Measurements from ENCODE around the gene IFT88. TPM values are rescaled to one million over a fixed set of nuclear protein-coding genes. Genes with fewer than 3 reads are reported as not detected.

The IFT88 gene
- total and polyA plus RNA-seq, 2 donors: 12.6 to 18.2 TPM

DNA sequence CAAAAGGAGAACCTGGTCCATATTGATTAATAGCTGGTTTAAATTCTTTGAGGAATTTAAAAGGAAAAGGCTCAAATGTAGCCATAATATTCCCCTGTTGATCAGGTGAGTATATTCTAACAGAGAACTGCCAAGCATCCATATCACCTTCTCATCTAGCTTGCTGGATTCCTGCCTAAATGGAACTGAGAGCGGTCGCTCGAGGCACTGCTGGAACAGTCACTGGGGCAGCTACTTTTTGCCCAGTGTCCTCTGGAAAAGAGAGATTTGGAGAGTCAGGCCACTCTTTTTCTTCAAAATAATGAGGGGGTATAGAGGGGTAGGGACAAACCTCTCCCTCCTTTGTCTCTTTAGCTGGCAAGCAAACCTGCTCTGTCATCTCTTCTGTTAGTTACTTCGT lies 117.1 kb downstream of the IFT88 start:
- Histone ChIP-seq H3K9me3 (ENCODE audit: control insufficient read depth in 2 of 2, insufficient read depth in 1 of 2, low read length in 1 of 2) (no peaks in the 10 kb centered on the region), H3K4me1 (ENCODE audit: control insufficient read depth in 2 of 2, insufficient read depth in 2 of 2, low read length in 2 of 2) (no peaks in the 10 kb centered on the region), H3K4me3 (ENCODE audit: low read length in 2 of 2) (no peak overlapping the region), H3K27ac (ENCODE audit: low read depth in 1 of 2, low read length in 1 of 2) (no peak overlapping the region), H3K36me3 (ENCODE audit: control insufficient read depth in 2 of 2, insufficient read depth in 2 of 2, low read length in 1 of 2) (no peaks in the 10 kb centered on the region), H3K27me3 (ENCODE audit: control insufficient read depth in 2 of 2, insufficient read depth in 1 of 2, low read length in 1 of 2) (no peaks in the 10 kb centered on the region)
- WGBS: 95% methylated on average over 4 of the region's 4 CpGs
- no peak for DNase-seq (ENCODE audit: low read depth in 6 of 9, low spot score in 9 of 9)

DNA sequence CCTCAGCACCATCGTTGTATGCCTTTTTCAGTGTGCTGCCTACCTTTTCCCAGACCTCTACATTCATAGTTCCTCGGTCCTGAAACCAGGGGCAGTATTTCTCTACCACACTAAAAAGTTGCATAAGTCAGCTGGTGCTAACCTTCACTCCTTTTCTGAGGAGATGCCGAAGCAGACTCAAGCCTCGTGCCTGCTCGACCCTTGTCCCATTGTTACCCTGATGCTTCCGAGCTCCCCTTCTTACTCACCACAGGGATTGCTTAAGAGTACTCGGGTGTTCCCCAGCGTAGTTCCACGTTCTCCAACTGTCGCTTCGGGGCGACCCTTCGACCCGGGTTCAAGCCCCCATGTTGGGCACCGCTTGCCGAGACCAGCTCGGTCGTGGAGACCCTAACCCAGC lies 117.6 kb downstream of the IFT88 start:
- H3K27ac ChIP-seq (ENCODE audit: low read depth in 1 of 2, low read length in 1 of 2): no peak overlapping the region
- no peaks in the 10 kb centered on the region for H3K4me1 ChIP-seq (ENCODE audit: control insufficient read depth in 2 of 2, insufficient read depth in 2 of 2, low read length in 2 of 2)
- no peaks in the 10 kb centered on the region for H3K9me3 ChIP-seq (ENCODE audit: control insufficient read depth in 2 of 2, insufficient read depth in 1 of 2, low read length in 1 of 2)
- no peak overlapping the region for H3K4me3 ChIP-seq (ENCODE audit: low read length in 2 of 2)
- 87% methylated on average over 18 of the region's 18 CpGs for WGBS
- no peaks in the 10 kb centered on the region for H3K36me3 ChIP-seq (ENCODE audit: control insufficient read depth in 2 of 2, insufficient read depth in 2 of 2, low read length in 1 of 2)
- no peak for DNase-seq (ENCODE audit: low read depth in 6 of 9, low spot score in 9 of 9)
- no peaks in the 10 kb centered on the region for H3K27me3 ChIP-seq (ENCODE audit: control insufficient read depth in 2 of 2, insufficient read depth in 1 of 2, low read length in 1 of 2)

DNA sequence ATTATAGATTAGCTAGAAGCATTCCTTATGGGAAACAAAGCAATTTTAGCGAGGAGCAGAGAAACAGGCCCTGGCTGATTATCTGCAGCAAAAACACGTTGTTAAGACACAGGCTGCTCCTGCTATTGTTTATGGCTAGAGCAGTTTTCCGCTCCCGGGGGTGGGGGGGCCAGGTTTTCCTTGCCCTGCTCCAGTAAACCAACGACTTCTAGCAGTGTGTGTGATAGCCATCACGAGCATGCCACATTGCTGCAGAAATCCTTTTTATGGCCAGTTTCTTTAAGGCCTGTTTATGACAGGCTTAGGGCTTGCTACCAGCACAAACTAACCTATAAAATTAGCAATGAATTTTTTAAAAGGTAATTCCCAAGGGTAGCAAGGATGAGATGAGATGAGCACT lies 118.1 kb downstream of the IFT88 start:
- H3K36me3 ChIP-seq (ENCODE audit: control insufficient read depth in 2 of 2, insufficient read depth in 2 of 2, low read length in 1 of 2): no peaks in the 10 kb centered on the region
- no peaks in the 10 kb centered on the region for H3K27me3 ChIP-seq (ENCODE audit: control insufficient read depth in 2 of 2, insufficient read depth in 1 of 2, low read length in 1 of 2)
- 86% methylated on average over 6 of the region's 6 CpGs for WGBS
- no peak overlapping the region for H3K27ac ChIP-seq (ENCODE audit: low read depth in 1 of 2, low read length in 1 of 2)
- DNase-seq (ENCODE audit: low read depth in 6 of 9, low spot score in 9 of 9): no peak
- H3K9me3 ChIP-seq (ENCODE audit: control insufficient read depth in 2 of 2, insufficient read depth in 1 of 2, low read length in 1 of 2): no peaks in the 10 kb centered on the region
- H3K4me3 ChIP-seq (ENCODE audit: low read length in 2 of 2): no peak overlapping the region
- no peaks in the 10 kb centered on the region for H3K4me1 ChIP-seq (ENCODE audit: control insufficient read depth in 2 of 2, insufficient read depth in 2 of 2, low read length in 2 of 2)

DNA sequence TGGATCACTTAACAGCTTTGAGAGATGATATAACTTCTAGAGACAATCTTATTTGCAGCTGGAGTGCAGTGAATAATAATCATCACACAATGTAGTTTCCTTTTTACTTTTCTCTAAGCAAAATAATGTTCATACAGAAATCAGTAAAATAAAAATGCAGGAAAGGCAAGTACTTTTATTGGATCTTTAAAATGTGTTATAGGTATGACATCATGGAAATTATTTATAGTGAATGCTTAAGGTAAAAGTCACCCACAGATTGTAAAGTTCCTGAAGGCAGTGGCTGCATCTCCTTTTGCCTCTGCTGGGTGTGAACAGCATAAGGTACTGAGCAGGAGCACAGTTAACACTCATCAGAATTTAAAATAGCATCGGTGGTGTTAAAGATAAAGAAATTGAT lies 119.2 kb downstream of the IFT88 start:
- no peak for DNase-seq (ENCODE audit: low read depth in 6 of 9, low spot score in 9 of 9)
- H3K4me3 ChIP-seq (ENCODE audit: low read length in 2 of 2): no peak overlapping the region
- H3K27ac ChIP-seq (ENCODE audit: low read depth in 1 of 2, low read length in 1 of 2): no peak overlapping the region
- H3K36me3 ChIP-seq (ENCODE audit: control insufficient read depth in 2 of 2, insufficient read depth in 2 of 2, low read length in 1 of 2): no peaks in the 10 kb centered on the region
- WGBS: 96% methylated on average over 1 of the region's 1 CpG
- no peaks in the 10 kb centered on the region for H3K9me3 ChIP-seq (ENCODE audit: control insufficient read depth in 2 of 2, insufficient read depth in 1 of 2, low read length in 1 of 2)
- H3K4me1 ChIP-seq (ENCODE audit: control insufficient read depth in 2 of 2, insufficient read depth in 2 of 2, low read length in 2 of 2): no peaks in the 10 kb centered on the region
- H3K27me3 ChIP-seq (ENCODE audit: control insufficient read depth in 2 of 2, insufficient read depth in 1 of 2, low read length in 1 of 2): no peaks in the 10 kb centered on the region

DNA sequence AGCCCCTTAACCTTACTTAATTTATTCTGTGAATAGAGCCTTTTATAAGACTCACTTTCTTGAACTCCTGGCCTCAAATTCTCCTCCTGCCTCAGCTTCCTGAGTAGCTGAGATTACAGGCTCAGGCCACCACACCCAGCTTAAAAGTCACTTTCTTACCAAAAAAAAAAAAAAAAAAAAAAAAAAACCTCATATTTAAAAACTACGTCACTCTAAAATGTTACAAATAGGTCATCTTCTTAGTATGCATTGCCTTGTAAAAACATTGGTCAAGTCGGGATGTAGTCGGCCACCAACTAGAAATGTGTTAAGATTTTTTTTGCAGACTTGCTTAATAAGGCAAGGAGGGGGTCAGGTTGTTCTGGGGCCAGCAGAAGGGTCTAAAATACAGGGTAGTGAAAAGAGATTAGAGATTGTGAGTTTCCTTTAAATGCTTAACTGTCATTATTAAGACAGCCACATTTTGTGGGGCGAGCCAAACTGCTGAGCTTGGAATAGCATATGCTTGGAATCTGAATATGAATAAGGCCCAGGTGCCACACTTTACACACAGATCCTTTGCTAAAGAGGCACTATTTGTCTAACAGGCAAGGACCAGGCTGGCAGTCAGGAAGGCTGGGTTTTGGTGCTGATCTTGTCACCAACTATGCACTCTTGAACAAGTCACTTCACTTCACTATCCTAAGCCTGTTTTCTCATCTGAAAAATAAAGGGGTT lies 120.1 kb downstream of the IFT88 start:
- H3K4me1 ChIP-seq (ENCODE audit: control insufficient read depth in 2 of 2, insufficient read depth in 2 of 2, low read length in 2 of 2): no peaks in the 10 kb centered on the region
- H3K9me3 ChIP-seq (ENCODE audit: control insufficient read depth in 2 of 2, insufficient read depth in 1 of 2, low read length in 1 of 2): no peaks in the 10 kb centered on the region
- H3K36me3 ChIP-seq (ENCODE audit: control insufficient read depth in 2 of 2, insufficient read depth in 2 of 2, low read length in 1 of 2): no peaks in the 10 kb centered on the region
- no peaks in the 10 kb centered on the region for H3K27me3 ChIP-seq (ENCODE audit: control insufficient read depth in 2 of 2, insufficient read depth in 1 of 2, low read length in 1 of 2)
- 97% methylated on average over 4 of the region's 4 CpGs for WGBS
- H3K4me3 ChIP-seq (ENCODE audit: low read length in 2 of 2): no peak overlapping the region
- H3K27ac ChIP-seq (ENCODE audit: low read depth in 1 of 2, low read length in 1 of 2): no peak overlapping the region
- DNase-seq (ENCODE audit: low read depth in 6 of 9, low spot score in 9 of 9): no peak

DNA sequence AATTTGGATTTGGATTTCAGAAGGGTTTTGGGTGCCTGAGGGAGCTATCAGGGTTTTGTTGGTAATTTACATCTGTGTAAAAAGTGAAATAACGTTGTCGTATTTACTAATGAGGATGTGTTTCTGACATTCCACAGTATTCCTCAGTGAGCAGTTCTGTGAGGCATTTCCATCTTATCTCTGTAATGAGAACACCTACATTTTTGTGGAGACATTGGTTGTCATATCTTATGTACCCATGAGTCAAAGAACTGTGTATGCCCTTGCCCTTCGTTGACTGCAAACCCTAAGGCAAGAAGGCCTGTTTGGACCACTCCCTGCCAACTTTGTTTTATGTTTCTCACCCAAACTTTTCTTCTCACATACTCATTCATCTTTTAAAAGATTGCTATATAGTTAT lies 122.3 kb downstream of the IFT88 start:
- DNase-seq (ENCODE audit: low read depth in 6 of 9, low spot score in 9 of 9): no peak
- no peaks in the 10 kb centered on the region for H3K36me3 ChIP-seq (ENCODE audit: control insufficient read depth in 2 of 2, insufficient read depth in 2 of 2, low read length in 1 of 2)
- 96% methylated on average over 3 of the region's 3 CpGs for WGBS
- no peaks in the 10 kb centered on the region for H3K27me3 ChIP-seq (ENCODE audit: control insufficient read depth in 2 of 2, insufficient read depth in 1 of 2, low read length in 1 of 2)
- no peak overlapping the region for H3K4me3 ChIP-seq (ENCODE audit: low read length in 2 of 2)
- no peaks in the 10 kb centered on the region for H3K9me3 ChIP-seq (ENCODE audit: control insufficient read depth in 2 of 2, insufficient read depth in 1 of 2, low read length in 1 of 2)
- no peaks in the 10 kb centered on the region for H3K4me1 ChIP-seq (ENCODE audit: control insufficient read depth in 2 of 2, insufficient read depth in 2 of 2, low read length in 2 of 2)
- no peak overlapping the region for H3K27ac ChIP-seq (ENCODE audit: low read depth in 1 of 2, low read length in 1 of 2)

DNA sequence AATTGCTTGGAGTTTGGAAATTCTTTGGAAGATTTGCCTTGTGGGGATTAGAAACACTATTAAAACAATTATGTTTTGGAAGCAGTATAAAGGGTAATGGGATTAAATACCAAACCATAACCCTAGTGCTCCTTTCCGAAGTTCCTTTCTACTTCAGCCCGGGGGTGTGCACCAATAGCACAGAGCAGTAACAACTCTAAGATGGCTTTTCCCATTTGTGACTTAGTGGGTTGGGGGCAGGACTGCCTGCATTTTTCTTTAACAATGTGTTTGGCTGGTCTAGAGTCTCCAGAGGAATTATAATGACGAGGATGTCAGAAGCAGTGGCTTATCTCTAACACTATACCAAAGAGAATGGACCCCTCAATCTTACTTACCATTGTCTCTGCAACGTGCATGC lies 124.7 kb downstream of the IFT88 start:
- WGBS: 73% methylated on average over 4 of the region's 4 CpGs
- H3K4me3 ChIP-seq (ENCODE audit: low read length in 2 of 2): no peak overlapping the region
- H3K9me3 ChIP-seq (ENCODE audit: control insufficient read depth in 2 of 2, insufficient read depth in 1 of 2, low read length in 1 of 2): no peaks in the 10 kb centered on the region
- H3K27ac ChIP-seq (ENCODE audit: low read depth in 1 of 2, low read length in 1 of 2): no peak overlapping the region
- no peaks in the 10 kb centered on the region for H3K36me3 ChIP-seq (ENCODE audit: control insufficient read depth in 2 of 2, insufficient read depth in 2 of 2, low read length in 1 of 2)
- no peaks in the 10 kb centered on the region for H3K4me1 ChIP-seq (ENCODE audit: control insufficient read depth in 2 of 2, insufficient read depth in 2 of 2, low read length in 2 of 2)
- DNase-seq (ENCODE audit: low read depth in 6 of 9, low spot score in 9 of 9): no peak
- H3K27me3 ChIP-seq (ENCODE audit: control insufficient read depth in 2 of 2, insufficient read depth in 1 of 2, low read length in 1 of 2): no peaks in the 10 kb centered on the region

DNA sequence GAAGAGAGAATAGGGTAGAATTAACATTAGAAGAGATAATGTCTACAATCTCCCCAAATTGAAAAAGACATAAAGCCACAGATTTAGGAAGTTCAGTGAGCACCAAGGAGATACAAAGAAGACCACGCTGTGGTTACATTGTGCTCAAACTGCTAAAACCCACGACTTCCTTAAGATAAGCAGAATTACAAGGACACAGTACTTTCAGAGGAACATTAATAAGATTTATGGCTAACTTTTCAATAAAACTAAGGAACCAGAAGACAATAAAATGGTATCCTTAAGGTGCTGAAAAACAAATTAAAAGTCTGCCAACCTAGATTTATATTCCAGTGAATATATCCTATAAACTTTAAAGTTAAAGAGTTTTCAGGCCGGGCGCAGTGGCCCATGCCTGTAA lies 129.1 kb downstream of the IFT88 start:
- H3K36me3 ChIP-seq (ENCODE audit: control insufficient read depth in 2 of 2, insufficient read depth in 2 of 2, low read length in 1 of 2): no peaks in the 10 kb centered on the region
- no peaks in the 10 kb centered on the region for H3K4me1 ChIP-seq (ENCODE audit: control insufficient read depth in 2 of 2, insufficient read depth in 2 of 2, low read length in 2 of 2)
- H3K27me3 ChIP-seq (ENCODE audit: control insufficient read depth in 2 of 2, insufficient read depth in 1 of 2, low read length in 1 of 2): peaks cover 0 to 2% of the 10 kb centered on the region in 2 donors
- no peak overlapping the region for H3K27ac ChIP-seq (ENCODE audit: low read depth in 1 of 2, low read length in 1 of 2)
- no peaks in the 10 kb centered on the region for H3K9me3 ChIP-seq (ENCODE audit: control insufficient read depth in 2 of 2, insufficient read depth in 1 of 2, low read length in 1 of 2)
- no peak overlapping the region for H3K4me3 ChIP-seq (ENCODE audit: low read length in 2 of 2)
- DNase-seq (ENCODE audit: low read depth in 6 of 9, low spot score in 9 of 9): no peak
- 48% methylated on average over 4 of the region's 4 CpGs for WGBS

DNA sequence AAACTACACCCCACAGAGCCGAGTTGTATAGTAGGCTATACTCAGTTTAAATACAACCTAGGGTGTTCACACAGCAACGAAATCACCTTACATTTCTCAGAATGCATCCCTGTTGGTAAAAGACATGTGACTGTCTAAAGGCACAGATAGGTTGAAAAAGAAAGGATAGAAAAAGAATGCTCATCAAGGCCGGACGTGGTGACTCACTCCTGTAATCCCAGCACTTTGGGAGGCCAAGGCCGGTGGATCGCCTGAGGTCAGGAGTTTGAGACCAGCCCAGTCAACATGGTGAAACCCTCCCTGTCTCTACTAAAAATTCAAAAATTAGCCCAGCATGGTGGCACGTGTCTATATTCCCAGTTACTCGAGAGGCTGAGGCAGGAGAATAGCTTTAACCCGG lies 132.8 kb downstream of the IFT88 start:
- peaks cover 0 to 26% of the 10 kb centered on the region in 2 donors for H3K27me3 ChIP-seq (ENCODE audit: control insufficient read depth in 2 of 2, insufficient read depth in 1 of 2, low read length in 1 of 2)
- peaks cover 2 to 5% of the 10 kb centered on the region in 2 donors for H3K4me1 ChIP-seq (ENCODE audit: control insufficient read depth in 2 of 2, insufficient read depth in 2 of 2, low read length in 2 of 2)
- H3K36me3 ChIP-seq (ENCODE audit: control insufficient read depth in 2 of 2, insufficient read depth in 2 of 2, low read length in 1 of 2): no peaks in the 10 kb centered on the region
- no peak overlapping the region for H3K27ac ChIP-seq (ENCODE audit: low read depth in 1 of 2, low read length in 1 of 2)
- 98% methylated on average over 9 of the region's 9 CpGs for WGBS
- H3K9me3 ChIP-seq (ENCODE audit: control insufficient read depth in 2 of 2, insufficient read depth in 1 of 2, low read length in 1 of 2): no peaks in the 10 kb centered on the region
- no peak for DNase-seq (ENCODE audit: low read depth in 6 of 9, low spot score in 9 of 9)
- H3K4me3 ChIP-seq (ENCODE audit: low read length in 2 of 2): no peak overlapping the region

Data from thymus (tissue), 11 donors.